ENCODE data around the gene CCDC15. TPM values are rescaled to one million over a fixed set of nuclear protein-coding genes. Genes with fewer than 3 reads are reported as not detected.
A peak's percentile ranks its signal among the peaks of the same experiment; 100 is the strongest.

The CCDC15 gene
- polyA plus RNA-seq, result 1 to 10 TPM in 1 of 4 donors, under 1 TPM in 3; 0.22 to 2.2 (median 0.60) TPM
- long read RNA-seq, donor 1, result 0 reads
- long read RNA-seq, donor 2, result 0 reads
- long read RNA-seq, donor 3, result 0 reads
- long read RNA-seq, donor 4, result 0 reads
- long read RNA-seq, donor 5, result 0 reads
- long read RNA-seq, donor 6, result 0 reads
- long read RNA-seq, donor 7, result 0 reads
- long read RNA-seq, donor 8, result 0 reads
- long read RNA-seq, donor 9, result 0 reads
- long read RNA-seq, donor 10, result 0 reads

DNA sequence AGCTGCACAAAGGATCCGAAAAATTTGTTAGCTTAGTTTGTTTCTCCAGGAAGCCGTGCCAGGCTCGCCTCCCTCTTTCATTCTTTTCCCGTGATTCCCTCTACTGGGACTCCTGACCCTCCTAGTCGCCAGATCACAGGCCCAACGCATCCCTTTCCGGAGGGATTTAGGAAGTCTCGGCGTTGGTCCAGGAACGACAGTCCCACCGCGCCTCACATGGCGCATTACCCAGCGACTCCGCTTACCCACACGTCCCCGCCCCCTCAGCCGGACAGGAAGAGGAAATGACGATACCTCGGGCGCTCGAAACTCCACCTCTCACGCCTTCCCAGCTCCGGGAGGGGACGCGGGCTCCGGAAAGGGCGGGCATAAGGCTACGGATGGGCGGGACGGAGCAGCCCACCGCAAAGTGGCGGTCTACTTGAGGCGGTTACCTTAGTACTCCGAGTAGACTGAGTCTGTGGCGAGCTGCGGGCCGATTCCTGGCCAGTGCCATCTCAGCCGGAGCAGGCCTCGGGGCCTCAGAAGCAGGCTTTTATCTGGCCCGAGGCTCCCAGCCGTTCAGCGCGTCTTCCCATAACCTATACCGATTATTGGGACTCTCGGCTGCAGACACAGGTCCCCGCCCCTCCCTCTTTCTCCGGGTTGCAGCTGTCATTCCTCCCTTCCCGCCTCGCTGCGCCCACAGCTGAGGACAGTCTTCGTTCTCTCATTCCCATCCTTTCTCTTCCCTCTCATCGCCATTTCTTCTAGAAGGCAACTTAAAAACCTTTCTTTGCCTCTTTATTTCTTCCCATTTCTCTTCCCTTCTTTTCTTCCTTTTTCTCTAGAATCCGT is at the start of gene CCDC15:
CCDC15 (plus strand) TSS at position 450 of the 837 bp plus-strand sequence. CDS start 531 bp downstream, outside the sequence.
- no peaks in the 10 kb centered on the region for H3K9me3 ChIP-seq (ENCODE audit: control insufficient read depth in 2 of 2, insufficient read depth in 1 of 2, low read depth in 1 of 2, low read length in 1 of 2)
- peaks cover 0 to 3% (median 0%) of the 10 kb centered on the region in 3 donors for H3K27me3 ChIP-seq (ENCODE audit: control insufficient read depth in 3 of 3, insufficient read depth in 3 of 3, low read length in 3 of 3)
- peak; percentile 97 to 99 for DNase-seq
- no peak for FAIRE-seq
- H3K4me1 ChIP-seq (ENCODE audit: control insufficient read depth in 3 of 3, insufficient read depth in 2 of 3, low read depth in 1 of 3, low read length in 2 of 3), result peaks cover 0 to 6% (median 4%) of the 10 kb centered on the region in 3 donors
- H3K36me3 ChIP-seq (ENCODE audit: control insufficient read depth in 3 of 3, insufficient read depth in 2 of 3, low read depth in 1 of 3, low read length in 3 of 3), result no peaks in the 10 kb centered on the region
- WGBS, 3 donors, result 0 to 1% (median 1%) methylated on average over 49 to 54 of the region's 54 CpGs
- peak within 1 kb of the TSS; percentile 52 to 95 (median 79) for H3K27ac ChIP-seq (ENCODE audit: low read depth in 1 of 3, low read length in 2 of 3)
- H3K4me3 ChIP-seq (ENCODE audit: low read depth in 1 of 3, low read length in 3 of 3), result peak within 1 kb of the TSS; percentile 57 to 81 (median 58)

GRCh38 chr11:124915541-124916369 is 38.2 kb upstream of the CCDC15 start:
- Histone ChIP-seq H3K27me3 (ENCODE audit: control insufficient read depth in 3 of 3, insufficient read depth in 3 of 3, low read length in 3 of 3) (peaks cover 0 to 8% (median 0%) of the 10 kb centered on the region in 3 donors), H3K36me3 (ENCODE audit: control insufficient read depth in 3 of 3, insufficient read depth in 2 of 3, low read depth in 1 of 3, low read length in 3 of 3) (no peaks in the 10 kb centered on the region), H3K27ac (ENCODE audit: low read depth in 1 of 3, low read length in 2 of 3) (no peak overlapping the region), H3K9me3 (ENCODE audit: control insufficient read depth in 2 of 2, insufficient read depth in 1 of 2, low read depth in 1 of 2, low read length in 1 of 2) (peaks cover 0 to 2% of the 10 kb centered on the region in 2 donors), H3K4me1 (ENCODE audit: control insufficient read depth in 3 of 3, insufficient read depth in 2 of 3, low read depth in 1 of 3, low read length in 2 of 3) (no peaks in the 10 kb centered on the region), H3K4me3 (ENCODE audit: low read depth in 1 of 3, low read length in 3 of 3) (no peak overlapping the region)
- WGBS, 3 donors, result 81 to 88% (median 85%) methylated on average over 3 of the region's 3 CpGs
- FAIRE-seq (no peak), DNase-seq (no peak)

- Histone ChIP-seq H3K27me3 (ENCODE audit: control insufficient read depth in 3 of 3, insufficient read depth in 3 of 3, low read length in 3 of 3) (peaks cover 0 to 10% (median 0%) of the 10 kb centered on the region in 3 donors), H3K4me3 (ENCODE audit: low read depth in 1 of 3, low read length in 3 of 3) (no peak overlapping the region), H3K4me1 (ENCODE audit: control insufficient read depth in 3 of 3, insufficient read depth in 2 of 3, low read depth in 1 of 3, low read length in 2 of 3) (no peaks in the 10 kb centered on the region), H3K27ac (ENCODE audit: low read depth in 1 of 3, low read length in 2 of 3) (no peak overlapping the region), H3K36me3 (ENCODE audit: control insufficient read depth in 3 of 3, insufficient read depth in 2 of 3, low read depth in 1 of 3, low read length in 3 of 3) (no peaks in the 10 kb centered on the region), H3K9me3 (ENCODE audit: control insufficient read depth in 2 of 2, insufficient read depth in 1 of 2, low read depth in 1 of 2, low read length in 1 of 2) (peaks cover 0 to 3% of the 10 kb centered on the region in 2 donors)
- no peak for FAIRE-seq
- DNase-seq, result no peak
Measured at GRCh38 chr11:124916370-124916710, 37.7 kb upstream of the CCDC15 start.

DNA sequence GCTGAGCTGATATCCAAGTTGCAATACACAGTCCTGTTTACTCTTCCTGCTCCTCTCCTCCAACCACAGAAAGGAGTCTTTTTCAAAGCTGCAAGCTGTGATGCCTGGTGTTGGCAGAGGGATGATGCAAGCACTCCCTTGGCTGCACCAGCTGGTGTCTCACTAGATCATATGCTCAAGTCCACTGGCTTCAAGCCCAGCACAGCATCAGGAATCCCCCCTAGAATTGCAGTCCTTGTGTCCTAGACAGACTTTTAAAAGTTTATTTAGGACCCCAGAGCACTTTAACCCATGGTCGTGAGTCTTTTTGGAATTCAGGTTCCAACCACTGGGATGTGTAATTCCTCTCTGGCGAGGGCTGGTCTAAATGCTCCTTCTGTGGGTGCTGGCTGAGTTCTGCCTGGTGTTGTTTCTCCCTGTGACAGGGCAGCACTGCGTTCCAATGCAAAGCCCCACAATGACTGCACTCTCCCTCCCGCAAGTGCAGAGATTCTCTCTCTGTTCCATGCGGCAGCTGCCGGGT is 36.8 kb upstream of the CCDC15 start:
- Histone ChIP-seq H3K4me1 (ENCODE audit: control insufficient read depth in 3 of 3, insufficient read depth in 2 of 3, low read depth in 1 of 3, low read length in 2 of 3) (no peaks in the 10 kb centered on the region), H3K36me3 (ENCODE audit: control insufficient read depth in 3 of 3, insufficient read depth in 2 of 3, low read depth in 1 of 3, low read length in 3 of 3) (no peaks in the 10 kb centered on the region), H3K27me3 (ENCODE audit: control insufficient read depth in 3 of 3, insufficient read depth in 3 of 3, low read length in 3 of 3) (peaks cover 0 to 18% (median 0%) of the 10 kb centered on the region in 3 donors), H3K4me3 (ENCODE audit: low read depth in 1 of 3, low read length in 3 of 3) (no peak overlapping the region), H3K27ac (ENCODE audit: low read depth in 1 of 3, low read length in 2 of 3) (no peak overlapping the region), H3K9me3 (ENCODE audit: control insufficient read depth in 2 of 2, insufficient read depth in 1 of 2, low read depth in 1 of 2, low read length in 1 of 2) (peaks cover 0 to 10% of the 10 kb centered on the region in 2 donors)
- FAIRE-seq, result no peak
- DNase-seq, result no peak
- 65 to 78% (median 71%) methylated on average over 6 of the region's 6 CpGs for WGBS, 3 donors

DNA sequence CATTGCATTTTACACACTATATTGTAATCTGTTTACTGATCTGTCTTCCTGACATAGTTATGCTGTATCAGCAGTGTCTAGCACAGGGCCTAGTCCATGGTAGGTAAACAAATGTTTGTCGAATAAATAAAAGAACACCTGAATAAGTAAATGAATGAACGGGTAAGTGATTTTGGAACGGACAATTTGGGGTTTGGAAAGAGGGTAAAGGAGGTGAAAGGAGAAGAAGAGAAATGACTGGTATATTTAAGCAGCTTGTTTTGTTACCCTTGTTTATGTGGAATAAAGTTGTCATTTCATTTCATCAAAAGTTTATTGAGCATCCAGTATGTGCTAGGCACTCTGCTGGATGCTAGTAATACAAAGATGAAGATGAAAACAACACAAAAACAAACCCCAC is 35.1 kb upstream of the CCDC15 start, which contains the start of gene HEPN1:
HEPN1 (plus strand) TSS at position 301 of the 400 bp plus-strand sequence.
- Histone ChIP-seq H3K36me3 (ENCODE audit: control insufficient read depth in 3 of 3, insufficient read depth in 2 of 3, low read depth in 1 of 3, low read length in 3 of 3) (no peaks in the 10 kb centered on the region), H3K4me1 (ENCODE audit: control insufficient read depth in 3 of 3, insufficient read depth in 2 of 3, low read depth in 1 of 3, low read length in 2 of 3) (no peaks in the 10 kb centered on the region), H3K9me3 (ENCODE audit: control insufficient read depth in 2 of 2, insufficient read depth in 1 of 2, low read depth in 1 of 2, low read length in 1 of 2) (peaks cover 0 to 8% of the 10 kb centered on the region in 2 donors), H3K27ac (ENCODE audit: low read depth in 1 of 3, low read length in 2 of 3) (no peak within 1 kb of the TSS), H3K4me3 (ENCODE audit: low read depth in 1 of 3, low read length in 3 of 3) (no peak within 1 kb of the TSS), H3K27me3 (ENCODE audit: control insufficient read depth in 3 of 3, insufficient read depth in 3 of 3, low read length in 3 of 3) (peaks cover 0 to 27% (median 0%) of the 10 kb centered on the region in 3 donors)
- no peak for DNase-seq
- WGBS, 3 donors, result 73 to 85% (median 84%) methylated on average over 3 of the region's 3 CpGs
- no peak for FAIRE-seq

DNA sequence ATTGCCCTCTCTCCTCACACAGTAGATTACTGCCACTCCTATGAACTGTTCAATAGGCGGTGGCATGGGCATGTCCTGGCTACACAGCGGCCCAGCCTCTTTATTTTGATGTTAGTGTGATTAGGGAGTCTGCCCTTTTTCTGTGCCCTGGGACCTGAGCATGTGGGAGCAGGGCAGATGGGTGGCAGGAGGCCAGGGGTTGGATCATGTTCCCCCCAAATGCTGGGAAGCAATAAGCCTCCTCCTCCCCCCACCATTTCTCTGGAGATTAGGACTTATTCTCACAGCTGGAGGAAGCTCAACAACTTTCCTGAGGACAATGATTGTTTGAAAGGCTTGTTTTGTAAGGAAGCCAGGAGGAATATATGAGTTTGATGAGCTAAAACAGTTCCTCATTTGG is 34.1 kb upstream of the CCDC15 start:
- WGBS, 3 donors, result 67 to 96% (median 89%) methylated on average over 2 of the region's 2 CpGs
- Histone ChIP-seq H3K9me3 (ENCODE audit: control insufficient read depth in 2 of 2, insufficient read depth in 1 of 2, low read depth in 1 of 2, low read length in 1 of 2) (peaks cover 0 to 8% of the 10 kb centered on the region in 2 donors), H3K4me1 (ENCODE audit: control insufficient read depth in 3 of 3, insufficient read depth in 2 of 3, low read depth in 1 of 3, low read length in 2 of 3) (no peaks in the 10 kb centered on the region), H3K27ac (ENCODE audit: low read depth in 1 of 3, low read length in 2 of 3) (no peak overlapping the region), H3K36me3 (ENCODE audit: control insufficient read depth in 3 of 3, insufficient read depth in 2 of 3, low read depth in 1 of 3, low read length in 3 of 3) (no peaks in the 10 kb centered on the region), H3K27me3 (ENCODE audit: control insufficient read depth in 3 of 3, insufficient read depth in 3 of 3, low read length in 3 of 3) (peaks cover 0 to 27% (median 0%) of the 10 kb centered on the region in 3 donors), H3K4me3 (ENCODE audit: low read depth in 1 of 3, low read length in 3 of 3) (no peak overlapping the region)
- FAIRE-seq (no peak), DNase-seq (no peak)

DNA sequence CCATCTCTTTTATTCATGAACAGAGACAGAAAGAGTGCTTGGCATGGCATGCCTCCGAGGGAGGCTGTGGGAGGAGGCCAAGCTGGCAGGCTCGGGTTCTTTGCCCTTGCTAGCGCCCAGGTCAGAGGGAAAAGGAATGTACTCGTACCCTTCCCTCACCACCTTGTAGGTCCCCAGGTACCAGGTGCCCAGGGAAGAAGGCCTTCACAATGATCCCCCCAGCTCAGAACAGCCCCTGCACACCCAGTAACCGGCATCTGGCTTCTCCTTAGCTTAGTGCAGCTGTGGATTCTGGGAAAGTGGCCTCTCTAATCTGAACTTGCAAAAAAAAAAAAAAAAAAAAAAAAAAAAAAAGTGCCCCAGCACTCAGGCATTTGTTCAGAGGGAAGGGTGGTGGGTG is 33.6 kb upstream of the CCDC15 start:
- H3K27me3 ChIP-seq (ENCODE audit: control insufficient read depth in 3 of 3, insufficient read depth in 3 of 3, low read length in 3 of 3), result peaks cover 0 to 27% (median 0%) of the 10 kb centered on the region in 3 donors
- WGBS, 3 donors, result 90 to 97% (median 95%) methylated on average over 5 of the region's 5 CpGs
- FAIRE-seq (no peak), DNase-seq (no peak)
- H3K36me3 ChIP-seq (ENCODE audit: control insufficient read depth in 3 of 3, insufficient read depth in 2 of 3, low read depth in 1 of 3, low read length in 3 of 3), result no peaks in the 10 kb centered on the region
- no peaks in the 10 kb centered on the region for H3K4me1 ChIP-seq (ENCODE audit: control insufficient read depth in 3 of 3, insufficient read depth in 2 of 3, low read depth in 1 of 3, low read length in 2 of 3)
- H3K9me3 ChIP-seq (ENCODE audit: control insufficient read depth in 2 of 2, insufficient read depth in 1 of 2, low read depth in 1 of 2, low read length in 1 of 2), result peaks cover 0 to 8% of the 10 kb centered on the region in 2 donors
- H3K4me3 ChIP-seq (ENCODE audit: low read depth in 1 of 3, low read length in 3 of 3), result peak overlapping the region in 1 of 3 donors; percentile 15
- H3K27ac ChIP-seq (ENCODE audit: low read depth in 1 of 3, low read length in 2 of 3), result no peak overlapping the region
